GM12892 (cell line): ENCODE results near the gene AFF3.

ENCODE experiments used
- DNase-seq: peaks from one replicate; pipeline ENCODE4 v3.0.0; 2011; ENCODE audit not compliant: insufficient read length
- FAIRE-seq: peaks from 2 replicates; lab custom pipeline; 2011; peaks lifted over from hg19 to GRCh38; lab: Jason Lieb, UNC
- POLR2A ChIP-seq: IDR thresholded peaks from 2 replicates; pipeline ENCODE4 v1.6.1; 2011; ENCODE audit warnings: low read depth, low read length, control low read depth
- POLR2AphosphoS5 ChIP-seq: IDR thresholded peaks from 2 replicates; pipeline ENCODE4 v1.6.1; 2011; ENCODE audit warnings: low read depth, low read length, control low read depth
- TAF1 ChIP-seq: IDR thresholded peaks from 2 replicates; pipeline ENCODE4 v1.6.1; 2011; ENCODE audit warnings: low read depth, mild to moderate bottlenecking, control low read depth, low read length, borderline replicate concordance

The AFF3 gene

GRCh38 chr2:99609851-99610381 is 532.5 kb downstream of the AFF3 start:
- TF ChIP-seq TAF1 = no peak
- no peak for TF ChIP-seq POLR2AphosphoS5
- no peak for FAIRE-seq
- no peak for DNase-seq

GRCh38 chr2:99608861-99609260 is 533.5 kb downstream of the AFF3 start:
- DNase-seq = no peak
- no peak for FAIRE-seq
- no peak for TF ChIP-seq POLR2A

DNA sequence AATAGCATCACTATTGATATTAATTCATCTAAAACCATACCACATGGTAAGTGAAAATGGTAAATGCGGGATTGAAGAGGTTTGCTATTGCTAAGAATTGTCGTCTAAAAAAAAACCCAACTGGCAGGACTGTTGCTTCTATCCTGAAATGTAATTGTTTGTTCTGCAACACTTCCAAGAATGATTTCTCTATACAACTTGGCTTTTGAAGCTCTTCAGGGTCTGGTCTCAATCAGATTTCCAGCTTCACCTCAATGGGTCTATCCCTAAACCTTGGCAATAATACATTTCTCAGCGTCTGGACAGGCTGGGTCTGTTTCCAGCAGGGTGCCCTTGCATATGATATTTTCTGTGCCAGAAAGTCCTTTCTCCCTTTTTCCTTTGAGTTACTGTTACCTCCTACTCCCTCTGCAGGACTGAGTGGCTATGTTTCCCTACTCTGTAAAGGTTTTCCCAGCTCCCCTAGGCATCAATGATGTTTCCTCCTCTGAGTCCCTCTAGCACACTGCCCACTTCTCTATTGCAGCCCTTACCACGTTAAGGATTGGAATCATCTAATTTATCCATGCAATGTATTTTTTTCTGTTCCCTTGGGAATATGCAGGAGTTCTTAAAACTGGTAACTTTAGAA is 534.4 kb downstream of the AFF3 start:
- FAIRE-seq (no peak), DNase-seq (no peak)
- TF ChIP-seq POLR2A (no peak), POLR2AphosphoS5 (no peak), TAF1 (no peak)

DNA sequence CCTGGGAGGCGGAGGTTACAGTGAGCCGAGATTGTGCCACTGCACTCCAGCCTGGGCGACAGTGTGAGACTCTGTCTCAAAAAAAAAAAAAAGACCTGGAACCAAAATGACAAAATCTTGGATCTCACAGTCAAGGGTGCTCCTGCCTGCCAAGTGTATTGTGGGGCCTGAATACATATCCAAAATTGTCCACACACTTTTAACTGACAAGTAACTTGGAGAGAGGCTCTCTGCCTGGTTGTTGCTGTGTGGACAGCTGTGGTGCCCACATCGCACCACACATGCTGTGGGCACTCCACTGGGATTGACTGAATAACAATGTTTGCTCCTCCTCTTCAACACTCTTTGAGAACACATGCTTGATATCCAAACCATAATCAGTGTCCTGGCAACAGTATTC is 534.9 kb downstream of the AFF3 start:
- DNase-seq (no peak), FAIRE-seq (no peak)
- TF ChIP-seq POLR2A = no peak
- no peak for TF ChIP-seq POLR2AphosphoS5
- TF ChIP-seq TAF1 = no peak

DNA sequence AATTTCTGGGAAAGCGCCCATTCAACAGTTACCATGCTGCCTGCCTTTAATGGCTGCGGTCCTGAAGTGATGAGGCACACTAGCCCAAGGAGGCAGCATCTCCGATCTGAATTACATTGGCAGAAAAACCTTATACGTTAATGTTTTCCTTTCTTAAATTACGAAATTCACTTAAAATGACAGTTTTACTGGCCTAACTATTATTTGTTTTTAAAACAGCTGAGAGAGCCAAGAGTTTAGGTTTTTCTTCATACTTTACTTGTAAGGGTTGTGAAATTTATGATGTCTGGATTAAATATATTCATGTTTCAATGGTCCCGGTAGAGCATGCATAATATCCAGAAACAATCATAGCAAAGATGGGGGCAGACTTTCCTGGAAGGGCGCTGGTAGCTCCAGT is 537.4 kb downstream of the AFF3 start:
- DNase-seq = no peak
- FAIRE-seq = no peak
- TF ChIP-seq POLR2A (no peak), TAF1 (no peak), POLR2AphosphoS5 (no peak)

DNA sequence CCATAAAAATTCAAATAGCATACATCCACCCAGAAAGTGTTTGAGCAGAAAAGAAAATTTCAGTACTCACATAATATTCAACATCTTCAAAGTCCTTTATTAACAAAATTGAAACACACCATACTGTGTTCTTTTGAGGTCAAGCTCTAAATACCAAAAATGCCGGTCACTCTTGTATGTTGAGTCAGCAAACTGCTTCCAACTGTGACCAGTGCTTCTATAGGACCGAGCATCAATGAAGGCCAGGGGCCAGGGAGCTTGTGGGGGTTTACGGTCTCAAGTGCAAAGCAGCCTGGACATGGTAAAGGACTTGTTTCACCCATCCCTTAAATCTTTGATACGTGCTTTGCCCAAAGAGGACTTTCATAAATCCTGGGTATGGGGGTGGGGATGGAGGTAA is 539.9 kb downstream of the AFF3 start:
- DNase-seq = no peak
- TF ChIP-seq TAF1 (no peak), POLR2A (no peak), POLR2AphosphoS5 (no peak)
- no peak for FAIRE-seq

GRCh38 chr2:99600981-99601651 is 541.3 kb downstream of the AFF3 start:
- TF ChIP-seq TAF1 = no peak
- TF ChIP-seq POLR2AphosphoS5 = no peak
- no peak for TF ChIP-seq POLR2A
- FAIRE-seq (no peak), DNase-seq (no peak)

DNA sequence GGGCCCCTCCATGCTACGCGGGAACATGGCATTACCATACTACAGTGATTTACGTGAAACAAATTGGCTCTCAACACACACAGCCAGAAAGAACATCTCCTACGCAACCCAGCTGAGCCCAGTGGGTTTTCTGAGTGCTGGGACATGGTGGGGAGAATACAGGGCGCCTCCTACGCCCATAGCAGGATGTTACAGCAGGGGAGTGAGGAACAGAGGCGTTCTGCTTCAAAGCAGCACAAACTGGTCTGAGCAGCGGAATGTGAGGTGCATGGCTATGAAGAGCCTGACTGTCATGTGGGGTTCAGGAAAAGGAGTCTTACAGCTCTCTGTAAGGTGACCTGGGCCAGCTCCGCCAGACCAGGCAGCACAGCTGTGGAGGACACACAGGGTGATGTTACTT is 543.9 kb downstream of the AFF3 start:
- DNase-seq (no peak), FAIRE-seq (no peak)
- TF ChIP-seq POLR2A (no peak), TAF1 (no peak), POLR2AphosphoS5 (no peak)

DNA sequence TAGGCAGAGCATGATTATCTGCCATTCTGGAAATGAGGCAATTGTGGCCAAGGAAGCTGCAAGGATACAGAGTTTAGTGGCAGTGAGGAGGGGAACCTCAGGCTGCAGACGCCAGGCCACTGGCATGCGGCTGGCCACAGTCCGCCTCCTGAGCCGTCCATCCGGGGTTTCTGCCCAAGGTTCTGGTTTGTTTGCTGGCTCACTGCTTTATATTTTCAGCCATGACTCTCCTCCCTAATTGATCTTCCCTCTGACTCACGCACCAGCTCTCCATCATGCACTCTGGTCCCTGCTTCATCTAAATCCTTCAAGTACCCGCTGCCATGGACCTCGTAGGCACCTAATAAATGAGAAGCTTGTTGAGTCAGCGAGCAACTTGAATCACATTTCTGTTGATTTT is 544.8 kb downstream of the AFF3 start:
- FAIRE-seq = no peak
- TF ChIP-seq POLR2A = no peak
- no peak for TF ChIP-seq TAF1
- no peak for TF ChIP-seq POLR2AphosphoS5
- no peak for DNase-seq

GRCh38 chr2:99595373-99595772 is 547.0 kb downstream of the AFF3 start:
- no peak for TF ChIP-seq POLR2AphosphoS5
- no peak for TF ChIP-seq TAF1
- TF ChIP-seq POLR2A = no peak
- DNase-seq = no peak
- FAIRE-seq = no peak

DNA sequence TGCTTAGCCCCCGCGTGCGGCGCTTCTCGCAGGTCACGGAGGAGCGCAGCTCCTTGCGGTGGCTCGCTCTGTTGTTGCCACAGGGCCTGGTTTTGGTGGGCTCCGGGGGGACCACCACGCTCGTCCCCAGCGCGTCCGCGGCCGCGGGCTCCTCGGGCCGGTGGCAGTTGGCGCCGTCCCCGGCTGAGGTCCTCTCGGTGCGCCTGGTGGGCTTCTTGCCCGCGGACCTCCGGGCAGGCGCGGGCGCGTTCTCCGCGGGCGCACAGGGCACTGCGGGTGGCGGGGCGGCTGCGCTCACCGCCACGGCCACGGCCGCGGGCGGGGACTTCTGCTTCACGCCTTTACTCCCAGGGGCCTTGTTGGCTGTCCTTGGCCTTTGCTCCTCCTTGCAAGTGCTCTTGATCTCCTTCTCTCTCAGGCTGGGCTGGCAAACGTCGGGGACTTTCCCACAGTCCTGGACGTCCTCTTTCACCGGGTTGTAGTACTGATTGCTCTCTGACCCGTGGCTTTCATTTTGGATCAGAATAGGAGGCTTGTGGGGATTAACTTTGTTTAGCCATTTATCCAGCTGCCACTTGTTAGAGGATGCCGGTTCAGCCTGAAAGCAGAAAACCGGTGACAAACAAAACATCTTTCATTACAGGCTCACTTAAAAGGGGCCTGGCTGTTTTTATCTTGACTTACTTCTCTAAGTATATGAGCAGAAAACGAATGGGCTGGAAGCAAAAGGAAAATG is 548.5 kb downstream of the AFF3 start:
- FAIRE-seq = no peak
- DNase-seq = no peak
- no peak for TF ChIP-seq POLR2AphosphoS5
- no peak for TF ChIP-seq POLR2A
- TF ChIP-seq TAF1 = no peak
